GM18951 (cell line): ENCODE measurements around the gene SFRP2.

Experiments used
- POLR2A ChIP-seq: IDR thresholded peaks from 4 replicates; pipeline ENCODE4 v1.6.1; 2011; ENCODE audit warnings: mild to moderate bottlenecking; ENCODE audit not compliant: insufficient read length, insufficient read depth; ENCODE audit errors: extremely low read depth
- in situ Hi-C: fragments of 300-500 bp; cut with MboI; formaldehyde crosslinking; loops from one replicate; pipeline ENCODE4 v1.12.0; 2022; ENCODE audit warnings: low sequenced_read_pairs, mixed read lengths, inconsistent platforms; ENCODE audit not compliant: unreplicated experiment

SFRP2 gene

DNA sequence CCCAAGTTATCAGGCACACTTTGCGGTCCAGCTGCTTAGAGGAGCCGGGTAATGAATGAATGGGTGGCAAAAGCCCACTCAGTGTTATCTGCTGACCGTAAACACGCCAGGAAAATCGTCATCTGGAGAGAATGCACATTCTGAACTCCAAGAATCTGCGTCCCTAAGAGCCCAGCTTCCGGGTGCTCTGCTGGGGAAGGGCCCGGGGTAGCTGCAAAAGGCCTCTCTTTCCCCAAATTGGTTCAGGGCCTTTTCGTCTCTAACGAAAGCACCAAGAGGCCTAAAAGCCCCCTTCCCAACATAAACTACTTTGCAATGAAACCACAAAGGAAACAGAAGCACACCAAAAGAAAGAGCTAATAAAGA is 1.6 kb upstream of the SFRP2 start:
- in situ Hi-C loops = no loop called here
- no peak for TF ChIP-seq POLR2A

DNA sequence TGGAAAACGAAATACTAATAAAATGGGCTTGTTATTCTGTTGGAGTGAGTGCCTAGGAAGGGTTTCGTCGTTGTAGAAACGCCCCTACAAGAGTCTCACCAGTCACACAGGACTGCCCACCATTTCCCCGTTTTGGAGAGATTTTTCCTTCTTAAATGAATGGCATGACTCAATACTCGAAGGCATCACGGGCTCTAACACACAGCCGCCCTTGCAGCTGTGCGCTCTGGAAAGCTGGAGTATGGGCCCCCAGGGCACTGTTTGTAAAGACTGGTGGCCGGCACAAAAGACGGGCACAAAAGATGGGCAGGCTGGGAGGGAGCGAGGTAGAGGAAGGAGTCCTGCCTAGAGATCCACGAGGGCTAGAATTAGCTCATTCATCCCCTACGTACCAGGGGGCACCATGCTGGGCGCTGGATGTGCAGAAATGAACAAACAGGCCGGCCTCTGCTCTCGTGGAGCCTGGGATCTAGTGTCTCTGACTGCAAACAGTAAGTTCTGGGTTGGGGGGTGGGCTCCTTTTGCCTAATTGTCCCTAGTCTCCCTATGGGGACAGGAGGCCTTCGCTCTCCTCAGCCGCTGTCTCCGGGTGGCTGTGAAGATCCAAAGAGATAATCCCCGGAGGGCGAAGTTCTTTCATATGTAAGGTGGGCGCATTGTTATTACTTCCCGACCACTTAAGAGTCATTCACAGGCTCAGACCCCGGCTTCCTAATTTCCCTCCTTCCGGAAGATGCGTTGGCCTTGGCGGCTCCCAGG is 1.0 kb upstream of the SFRP2 start:
- TF ChIP-seq POLR2A = no peak
- in situ Hi-C loops = no loop called here

DNA sequence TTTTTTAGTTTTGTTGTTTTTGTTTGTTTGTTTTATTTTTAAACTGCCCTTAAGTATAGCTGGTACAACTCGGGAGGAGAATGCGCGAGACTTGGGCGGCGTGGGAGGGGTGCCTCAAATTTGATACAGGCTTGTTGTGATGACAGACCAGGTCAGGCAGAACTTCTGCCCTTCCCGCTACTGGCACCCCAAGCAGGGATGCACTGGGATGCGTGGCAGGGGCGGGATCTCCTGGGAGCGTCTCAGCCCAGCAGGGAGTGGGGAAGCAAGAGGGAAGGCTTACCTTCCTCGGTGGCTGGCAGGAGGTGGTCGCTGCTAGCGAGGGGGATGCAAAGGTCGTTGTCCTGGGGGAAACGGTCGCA is 851 bp downstream of the SFRP2 start:
- TF ChIP-seq POLR2A = no peak
- in situ Hi-C loops = no loop called here

DNA sequence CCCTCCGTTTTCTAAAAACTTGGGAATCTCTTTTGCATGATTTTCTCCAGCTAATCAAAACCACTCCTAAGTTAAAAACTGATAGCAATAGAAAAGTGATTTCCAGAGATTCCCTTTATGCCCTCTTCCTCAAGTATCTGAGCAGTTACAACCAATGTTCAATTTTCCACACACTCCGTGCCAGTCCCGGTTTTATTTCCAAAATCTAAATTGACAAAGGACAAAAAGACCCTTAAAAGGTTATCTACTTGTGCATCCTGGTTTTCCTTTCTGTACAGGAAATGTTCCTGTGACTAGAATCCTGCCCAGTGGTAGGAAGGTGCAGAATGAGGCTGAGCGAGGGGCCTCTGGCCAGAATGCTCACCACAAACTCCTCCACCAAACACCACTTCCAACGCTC is 1.3 kb downstream of the SFRP2 start:
- TF ChIP-seq POLR2A = no peak
- in situ Hi-C loops = no loop called here

DNA sequence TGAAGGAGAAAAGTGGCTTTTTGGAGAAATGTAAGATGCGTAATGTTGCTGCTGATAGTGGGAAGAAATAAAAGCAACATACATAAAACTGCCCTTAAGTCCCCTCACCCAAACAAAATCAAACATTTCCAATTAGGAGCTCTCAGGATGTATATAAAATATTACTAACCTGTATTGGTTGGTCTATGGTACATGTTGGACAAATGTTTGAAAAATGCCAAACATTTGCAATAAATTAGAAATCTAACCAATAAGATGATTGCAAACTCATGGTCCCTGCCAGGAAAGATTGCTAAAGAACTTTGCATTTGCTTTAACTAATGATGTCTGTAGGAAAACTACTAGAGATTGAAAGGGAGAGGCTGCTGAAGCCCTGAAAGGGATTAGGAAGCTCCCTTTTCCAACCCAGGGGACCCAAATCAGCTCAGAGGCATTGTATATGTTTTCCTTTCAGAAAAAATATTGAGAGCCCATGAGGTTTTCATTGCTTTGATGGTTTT is 1.8 kb downstream of the SFRP2 start:
- no peak for TF ChIP-seq POLR2A
- in situ Hi-C loops = no loop called here

DNA sequence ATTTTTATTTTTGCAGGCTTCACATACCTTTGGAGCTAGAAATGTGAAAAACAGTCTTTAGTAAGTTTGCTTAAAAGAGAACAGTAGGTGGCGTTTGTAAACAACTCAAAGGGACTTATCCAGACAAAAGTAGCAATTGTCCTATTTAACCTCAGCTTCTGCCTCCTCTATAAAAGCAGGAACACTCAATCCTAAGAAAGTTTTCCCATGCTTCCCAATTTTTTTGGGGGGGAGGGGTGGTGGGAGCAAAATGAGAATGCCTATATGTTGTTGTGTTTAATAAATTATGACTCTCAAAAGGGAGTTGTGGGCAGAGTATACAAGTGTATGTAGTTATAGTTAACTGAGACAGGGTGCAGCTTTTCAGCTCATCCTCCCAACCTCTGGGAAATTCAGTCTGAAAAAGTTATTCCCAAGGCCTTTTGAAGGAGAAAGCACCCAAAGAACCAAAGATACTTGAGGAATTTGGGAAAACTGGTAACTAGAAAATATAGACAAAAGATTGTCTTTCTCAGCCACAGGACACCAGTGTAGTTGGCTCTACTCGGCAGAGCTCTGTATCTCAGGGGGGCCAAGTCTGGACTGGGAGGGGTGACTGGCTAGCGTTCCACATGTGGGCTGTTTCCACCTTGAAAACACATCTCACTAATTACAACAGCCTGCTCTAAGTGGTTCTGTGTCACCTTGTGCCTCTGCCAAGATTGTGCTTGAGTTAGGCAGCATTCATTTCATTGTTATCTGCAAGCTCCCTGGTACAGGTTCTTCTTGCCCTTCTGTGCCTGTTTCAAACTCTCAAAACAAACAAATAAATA is 2.8 kb downstream of the SFRP2 start:
- in situ Hi-C loops = no loop called here

DNA sequence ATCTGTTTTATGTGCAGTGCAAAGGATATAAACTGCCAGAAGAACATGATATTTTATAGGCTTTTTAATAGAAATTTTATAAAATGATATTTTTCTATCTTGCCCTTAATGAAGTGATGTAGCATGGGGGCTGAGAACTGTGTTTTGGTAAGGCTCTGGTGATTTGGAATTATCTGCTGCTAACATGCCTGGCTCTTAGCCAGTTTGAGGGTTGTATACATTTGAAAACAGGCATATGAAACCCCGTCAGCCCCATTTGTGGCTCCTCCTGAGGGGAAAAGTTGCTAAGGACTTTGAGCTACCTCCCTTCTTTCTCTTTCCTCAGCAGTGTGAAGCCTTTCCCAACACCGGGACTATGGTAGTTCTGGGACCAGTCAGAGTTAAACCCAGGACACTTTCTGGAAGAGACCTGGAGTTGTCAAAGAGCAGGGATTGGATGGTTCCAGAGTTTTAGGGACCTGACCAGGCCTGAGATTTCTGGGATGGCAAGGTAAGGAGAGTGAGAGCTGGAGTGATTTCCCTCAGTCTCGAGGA is 4.7 kb downstream of the SFRP2 start:
- no peak for TF ChIP-seq POLR2A
- in situ Hi-C loops = no loop called here

More for the DNA sequence above, 2.8 kb downstream of the SFRP2 start:
- no peak for TF ChIP-seq POLR2A

DNA sequence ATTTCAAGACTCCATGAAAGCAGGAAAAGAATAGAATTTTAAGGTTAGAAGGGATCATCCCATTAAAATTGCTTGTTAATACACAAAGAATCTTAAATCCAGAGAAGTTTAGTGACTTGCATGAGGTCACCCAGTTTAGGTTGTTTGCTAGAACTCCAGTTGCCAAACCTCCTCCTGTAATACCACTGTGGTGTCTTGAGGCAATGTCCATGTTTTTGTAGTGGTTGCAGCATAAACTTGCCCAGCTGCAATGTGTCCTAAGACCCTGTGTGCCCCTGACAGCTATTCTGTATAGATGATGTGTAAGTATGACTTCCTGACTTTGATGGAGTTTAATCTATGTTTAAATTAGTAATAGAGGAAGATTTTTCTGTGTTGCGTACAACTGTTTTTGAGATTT is 6.3 kb downstream of the SFRP2 start:
- no peak for TF ChIP-seq POLR2A
- in situ Hi-C loops = no loop called here

DNA sequence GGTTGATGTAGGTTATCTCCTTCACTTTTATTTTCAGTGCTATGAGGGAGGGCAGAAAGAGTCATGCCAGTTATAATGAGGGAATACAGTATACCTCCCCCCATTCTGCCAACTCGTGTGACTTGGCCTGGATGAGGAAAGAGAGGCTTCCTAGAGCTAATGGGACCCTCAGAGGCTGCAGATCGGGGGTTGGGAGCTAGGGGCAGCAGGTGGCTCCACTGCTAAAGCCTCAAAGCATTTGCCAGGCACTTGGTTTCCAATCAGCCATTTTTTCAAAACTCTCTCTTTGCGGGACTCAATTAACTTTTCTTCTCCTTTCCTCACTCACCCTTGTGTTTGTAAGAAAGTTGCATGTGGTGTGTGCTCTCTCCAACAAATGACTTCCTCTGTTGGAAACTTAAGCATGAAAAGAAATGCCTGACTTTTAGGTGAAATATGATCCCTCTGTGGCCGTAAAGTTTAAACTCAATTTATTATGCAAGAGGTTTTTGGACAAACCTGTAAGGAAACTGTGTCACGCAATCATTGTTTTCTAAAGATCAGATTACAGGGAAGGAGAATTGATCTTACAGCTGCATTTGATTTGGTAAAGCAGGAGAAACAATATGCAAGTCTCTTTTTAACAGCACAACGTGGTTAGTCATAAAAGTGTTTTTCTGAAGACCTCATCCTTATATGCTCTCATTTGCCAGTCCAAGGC is 7.0 kb downstream of the SFRP2 start:
- in situ Hi-C loops = no loop called here
- no peak for TF ChIP-seq POLR2A

DNA sequence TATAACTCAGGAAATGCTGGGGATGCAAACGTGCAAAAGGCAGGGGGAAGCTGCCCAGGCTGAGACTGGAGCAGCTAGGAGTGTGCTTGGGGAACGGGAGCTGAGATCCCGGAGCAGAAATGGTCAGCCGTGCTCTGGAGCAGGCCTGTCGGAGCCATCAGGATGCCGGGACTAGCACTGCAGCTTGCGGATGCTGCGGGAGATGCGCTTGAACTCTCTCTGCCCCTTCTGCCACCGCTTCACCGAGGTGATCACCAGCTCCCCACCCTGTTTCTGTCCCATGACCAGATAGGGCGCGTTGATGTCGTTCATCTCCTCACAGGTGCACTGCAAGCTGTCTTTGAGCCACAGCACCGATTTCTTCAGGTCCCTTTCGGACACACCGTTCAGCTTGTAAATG is 7.6 kb downstream of the SFRP2 start:
- in situ Hi-C loops = no loop called here

DNA sequence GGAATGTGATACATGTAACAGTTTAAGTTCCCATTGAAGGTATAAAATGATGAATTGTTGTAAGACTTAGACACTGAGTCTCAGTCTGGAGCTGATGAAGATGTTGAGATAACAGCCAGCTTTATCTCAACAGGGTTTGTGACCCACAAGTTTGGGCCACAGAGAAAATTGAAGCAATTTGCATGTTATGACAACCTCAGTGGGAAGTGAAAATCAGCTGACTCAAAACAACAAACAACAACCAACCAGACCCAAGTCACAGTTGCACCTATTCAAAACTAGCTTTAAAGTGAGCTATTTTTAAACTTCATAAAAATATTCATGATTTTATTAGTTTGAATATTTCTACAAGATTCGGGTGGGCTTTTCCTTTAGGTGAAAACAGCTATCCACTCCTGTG is 8.0 kb downstream of the SFRP2 start:
- TF ChIP-seq POLR2A = no peak
- in situ Hi-C loops = no loop called here

More for the DNA sequence above, 7.6 kb downstream of the SFRP2 start:
- no peak for TF ChIP-seq POLR2A

DNA sequence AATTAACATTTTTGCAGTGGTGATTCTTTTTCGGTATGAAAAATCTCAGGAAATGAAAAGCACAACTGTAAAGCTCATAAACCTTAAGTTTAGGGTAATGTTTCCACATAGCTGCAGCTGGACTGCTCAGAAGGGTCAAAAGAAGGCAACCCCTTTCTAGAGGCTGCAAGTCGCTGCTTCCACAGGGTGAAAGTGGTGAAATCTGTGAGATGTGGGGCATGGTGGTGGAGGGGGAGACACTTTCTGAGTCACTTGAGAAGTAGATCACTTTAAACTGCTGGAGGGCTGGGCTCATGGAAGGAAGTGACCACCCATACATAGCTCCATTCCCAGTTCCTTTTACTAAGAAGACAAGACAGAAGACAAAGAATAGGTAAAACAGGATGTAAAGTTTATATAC is 8.7 kb downstream of the SFRP2 start:
- TF ChIP-seq POLR2A = no peak
- in situ Hi-C loops = no loop called here

DNA sequence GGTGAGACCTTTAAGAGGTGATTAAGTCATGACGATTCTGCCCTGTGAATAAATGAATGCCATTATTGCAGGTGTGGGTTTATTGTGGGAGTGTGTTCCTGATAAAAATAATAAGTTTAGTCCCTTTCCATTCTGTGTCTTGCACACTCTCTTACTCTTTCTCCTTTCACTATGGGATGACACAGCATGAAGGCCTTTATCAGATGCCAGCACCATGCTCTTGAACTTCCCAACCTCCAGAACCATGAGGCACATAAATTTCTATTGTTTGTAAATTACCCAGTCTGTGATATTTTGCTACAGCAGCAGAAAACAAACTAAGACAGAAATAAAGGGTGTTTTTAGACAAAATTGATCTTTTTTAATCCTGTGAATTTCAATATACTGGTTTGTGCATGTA is 10.5 kb downstream of the SFRP2 start:
- TF ChIP-seq POLR2A = no peak
- in situ Hi-C loops = no loop called here
